DMS153 (cell line): ENCODE results near the gene MCHR2.
"Not testable (repeated sequence)": the region's sequence is repeated elsewhere in the genome, so short reads cannot be mapped to it uniquely, and the experiment has no call there.

Experiments used
- DNase-seq: peaks from one replicate; lab custom pipeline; 2025; lab: John Stamatoyannopoulos, UW

Gene MCHR2

GRCh38 chr6:99993533-99994251, at the start of gene MCHR2:
TSS of gene MCHR2 (minus strand) at chr6:99994223. CDS start at chr6:99956147, 38,076 bp downstream.
- no peak for DNase-seq

GRCh38 chr6:100038546-100038945, 44.5 kb upstream of the MCHR2 start:
- not testable (repeated sequence) for DNase-seq

GRCh38 chr6:100035873-100036653, 42.0 kb upstream of the MCHR2 start:
- DNase-seq, result no peak

GRCh38 chr6:100023798-100024197, 29.8 kb upstream of the MCHR2 start:
- no peak for DNase-seq

GRCh38 chr6:100022847-100023246, 28.8 kb upstream of the MCHR2 start:
- no peak for DNase-seq

- no peak for DNase-seq
Measured at GRCh38 chr6:100008857-100009256, 14.8 kb upstream of the MCHR2 start.

GRCh38 chr6:100001915-100002388, 7.9 kb upstream of the MCHR2 start:
- peak; percentile 38 for DNase-seq

GRCh38 chr6:99997141-99997540, 3.1 kb upstream of the MCHR2 start:
- no peak for DNase-seq

- no peak for DNase-seq
Measured at GRCh38 chr6:99995916-99996315, 1.9 kb upstream of the MCHR2 start.

GRCh38 chr6:99993146-99993532, 884 bp downstream of the MCHR2 start:
- no peak for DNase-seq

GRCh38 chr6:99991955-99992354, 2.1 kb downstream of the MCHR2 start:
- no peak for DNase-seq

GRCh38 chr6:99980741-99981140, 13.3 kb downstream of the MCHR2 start:
- DNase-seq, result no peak

GRCh38 chr6:99979953-99980352, 14.1 kb downstream of the MCHR2 start:
- peak; percentile 22 for DNase-seq

- no peak for DNase-seq
Measured at GRCh38 chr6:99967052-99967451, 27.0 kb downstream of the MCHR2 start.

GRCh38 chr6:99960027-99960426, 34.0 kb downstream of the MCHR2 start:
- no peak for DNase-seq

GRCh38 chr6:99951016-99951805, 42.8 kb downstream of the MCHR2 start:
- no peak for DNase-seq

GRCh38 chr6:99946005-99946404, 48.0 kb downstream of the MCHR2 start:
- no peak for DNase-seq

- DNase-seq, result no peak
Measured at GRCh38 chr6:99943846-99944245, 50.2 kb downstream of the MCHR2 start.

- no peak for DNase-seq
Measured at GRCh38 chr6:99940582-99940981, 53.4 kb downstream of the MCHR2 start.

- DNase-seq, result no peak
Measured at GRCh38 chr6:99933129-99933528, 60.9 kb downstream of the MCHR2 start.

- DNase-seq, result no peak
Measured at GRCh38 chr6:99912657-99913056, 81.4 kb downstream of the MCHR2 start.
